T-helper 17 cell (primary cell): ENCODE data around the gene CMTM8. TPM values are rescaled to one million over a fixed set of nuclear protein-coding genes. Genes with fewer than 3 reads are reported as not detected.

Source experiments
- ATAC-seq: fragments of 150-1000 bp; cut with Tn5 transposase; 2 replicates; pipeline ENCODE4 v1.10.0; 2021; ENCODE audit warnings: mild to moderate bottlenecking, moderate library complexity
- DNase-seq, 3 donors: peaks; one replicate each; pipeline versions ENCODE4 v3.0.0 to v3.0.0-alpha.2; 2020 to 2021
- H3K9me3 ChIP-seq: one replicate; pipeline ENCODE4 v1.7.0; 2013; ENCODE audit warnings: low read length, mild to moderate bottlenecking; ENCODE audit not compliant: control insufficient read depth, poor library complexity, severe bottlenecking
- H3K27ac Mint-ChIP-seq: one replicate; pipeline ENCODE4 v1.8.0; 2022; ENCODE audit warnings: mild to moderate bottlenecking, moderate library complexity, mixed read lengths
- H3K27me3 Mint-ChIP-seq: one replicate; pipeline ENCODE4 v1.8.0; 2022; ENCODE audit warnings: mixed read lengths
- H3K36me3 Mint-ChIP-seq: one replicate; pipeline ENCODE4 v1.8.0; 2022; ENCODE audit warnings: low read depth, mixed read lengths
- H3K4me1 Mint-ChIP-seq: one replicate; pipeline ENCODE4 v1.8.0; 2022; ENCODE audit warnings: mild to moderate bottlenecking, mixed read lengths
- H3K4me3 Mint-ChIP-seq: one replicate; pipeline ENCODE4 v1.8.0; 2022; ENCODE audit warnings: mild to moderate bottlenecking, moderate library complexity, mixed read lengths
- total RNA-seq, 4 donors: library from RNA in 2 of 4; stranded (reverse) in 2 of 4; gene quantifications; one replicate each; pipeline ENCODE4 v1.2.3 and lab custom pipeline; 2022 to 2026

CMTM8 gene
- total RNA-seq, 2 donors from 2014 or later = 6.3 to 16.4 TPM

GRCh38 chr3:32262201-32262600 lies 23.7 kb downstream of the CMTM8 start:
- peaks cover 5% of the 10 kb centered on the region for H3K36me3 Mint-ChIP-seq
- no peaks in the 10 kb centered on the region for H3K9me3 ChIP-seq
- peaks cover 21% of the 10 kb centered on the region for H3K4me1 Mint-ChIP-seq
- no peak overlapping the region for H3K27ac Mint-ChIP-seq
- no peak for ATAC-seq
- H3K27me3 Mint-ChIP-seq = no peaks in the 10 kb centered on the region
- H3K4me3 Mint-ChIP-seq = no peak overlapping the region
- DNase-seq = no peak

- peaks cover 2% of the 10 kb centered on the region for H3K36me3 Mint-ChIP-seq
- no peak overlapping the region for H3K4me3 Mint-ChIP-seq
- H3K27me3 Mint-ChIP-seq = no peaks in the 10 kb centered on the region
- H3K27ac Mint-ChIP-seq = peak overlapping the region; percentile 14
- H3K9me3 ChIP-seq = no peaks in the 10 kb centered on the region
- no peak for ATAC-seq
- no peak for DNase-seq
- peaks cover 25% of the 10 kb centered on the region for H3K4me1 Mint-ChIP-seq
Measured at GRCh38 chr3:32274306-32274705, 35.8 kb downstream of the CMTM8 start.

DNA sequence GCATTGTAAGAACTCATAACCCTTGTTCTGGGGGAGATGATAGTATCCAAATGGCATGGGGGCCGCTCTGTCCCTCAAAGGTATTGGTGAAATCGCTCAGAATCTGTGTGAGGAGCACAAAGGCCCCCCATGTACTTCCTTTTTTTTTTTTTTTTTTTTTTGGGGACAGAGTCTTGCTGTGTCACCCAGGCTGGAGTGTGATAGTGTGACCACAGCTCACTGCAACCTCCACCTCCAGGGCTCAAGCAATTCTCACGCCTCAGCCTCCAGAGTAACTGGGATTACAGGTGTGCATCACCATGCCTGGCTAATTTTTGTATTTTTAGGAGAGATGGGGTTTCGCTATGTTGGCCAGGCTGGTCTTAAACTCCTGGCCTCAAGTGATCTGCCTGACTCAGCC lies 37.0 kb downstream of the CMTM8 start:
- Mint-ChIP-seq H3K36me3 (peaks cover 2% of the 10 kb centered on the region), H3K4me3 (no peak overlapping the region), H3K27me3 (no peaks in the 10 kb centered on the region), H3K4me1 (peaks cover 25% of the 10 kb centered on the region), H3K27ac (no peak overlapping the region)
- no peaks in the 10 kb centered on the region for H3K9me3 ChIP-seq
- DNase-seq = no peak
- no peak for ATAC-seq

DNA sequence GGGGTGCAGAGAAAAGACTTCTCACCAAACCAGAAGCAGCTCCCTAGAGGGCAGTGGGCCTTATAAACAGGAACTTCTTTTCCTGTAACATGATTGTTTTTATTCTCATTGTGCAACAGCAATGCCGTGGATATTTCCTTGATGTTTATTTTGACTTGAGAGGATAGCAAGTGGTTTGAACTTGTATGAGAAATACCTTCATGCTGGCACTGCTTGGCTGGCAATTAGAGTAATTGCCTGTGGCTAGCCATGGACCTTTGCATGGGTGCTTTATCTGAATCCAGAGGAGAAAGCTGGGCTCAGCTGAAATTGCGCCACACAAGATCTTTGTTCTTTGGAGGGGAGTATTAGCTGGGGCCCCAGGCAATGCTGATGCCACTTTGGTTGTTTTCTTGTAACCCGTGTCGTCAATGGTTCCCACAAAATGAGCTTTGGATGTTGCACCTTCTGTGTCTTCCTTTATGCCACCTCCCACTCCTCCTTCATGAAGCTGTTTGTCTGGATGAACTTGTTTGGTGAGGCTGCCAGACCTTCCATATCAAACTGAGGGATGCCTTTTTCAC lies 37.9 kb downstream of the CMTM8 start:
- ATAC-seq (no peak), DNase-seq (no peak)
- peaks cover 28% of the 10 kb centered on the region for H3K4me1 Mint-ChIP-seq
- peaks cover 2% of the 10 kb centered on the region for H3K36me3 Mint-ChIP-seq
- H3K4me3 Mint-ChIP-seq = no peak overlapping the region
- no peaks in the 10 kb centered on the region for H3K27me3 Mint-ChIP-seq
- no peak overlapping the region for H3K27ac Mint-ChIP-seq
- no peaks in the 10 kb centered on the region for H3K9me3 ChIP-seq

- Mint-ChIP-seq H3K4me1 (peaks cover 33% of the 10 kb centered on the region), H3K36me3 (peaks cover 2% of the 10 kb centered on the region), H3K4me3 (no peak overlapping the region), H3K27me3 (no peaks in the 10 kb centered on the region), H3K27ac (no peak overlapping the region)
- DNase-seq = no peak
- ATAC-seq = no peak
- no peaks in the 10 kb centered on the region for H3K9me3 ChIP-seq
Measured at GRCh38 chr3:32278714-32279113, 40.2 kb downstream of the CMTM8 start.

DNA sequence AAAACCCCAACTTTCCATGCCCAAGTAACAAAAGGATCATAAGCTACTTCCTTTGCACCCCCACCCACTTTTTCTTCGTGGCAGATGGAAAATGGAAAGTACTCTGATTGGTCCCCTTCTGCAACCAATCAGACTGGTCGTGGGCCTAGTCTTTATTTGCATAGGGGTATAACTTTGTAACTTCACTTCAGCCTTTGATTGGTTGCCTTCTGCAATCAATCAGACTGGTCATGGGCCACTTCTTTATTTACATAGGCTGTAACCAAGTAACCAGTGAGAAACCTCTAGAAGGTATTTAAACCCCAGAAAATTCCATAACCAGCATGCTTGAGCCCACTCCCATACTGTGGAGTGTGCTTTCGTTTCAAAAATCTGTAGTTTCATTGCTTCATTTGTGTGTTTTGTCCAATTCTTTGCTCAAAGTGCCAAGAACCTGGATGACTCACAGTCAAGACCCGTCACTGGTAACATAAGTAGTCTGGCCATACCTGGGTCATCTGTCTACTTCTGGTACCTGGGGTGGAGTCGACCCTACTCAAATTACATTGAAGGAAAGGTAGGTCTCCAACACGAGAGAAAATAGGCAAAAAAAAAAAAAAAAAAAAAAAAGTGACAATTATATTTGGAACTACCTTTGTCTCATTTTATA lies 41.9 kb downstream of the CMTM8 start:
- ATAC-seq (no peak), DNase-seq (no peak)
- Mint-ChIP-seq H3K4me3 (no peak overlapping the region), H3K27ac (peak overlapping the region; percentile 29), H3K36me3 (peaks cover 2% of the 10 kb centered on the region), H3K27me3 (no peaks in the 10 kb centered on the region), H3K4me1 (peaks cover 38% of the 10 kb centered on the region)
- H3K9me3 ChIP-seq = no peaks in the 10 kb centered on the region

- Mint-ChIP-seq H3K4me3 (no peak overlapping the region), H3K27me3 (no peaks in the 10 kb centered on the region), H3K36me3 (no peaks in the 10 kb centered on the region), H3K27ac (peak overlapping the region; percentile 86), H3K4me1 (peaks cover 43% of the 10 kb centered on the region)
- H3K9me3 ChIP-seq = no peaks in the 10 kb centered on the region
- ATAC-seq = no peak
- DNase-seq = no peak
Measured at GRCh38 chr3:32281570-32282106, 43.2 kb downstream of the CMTM8 start.

DNA sequence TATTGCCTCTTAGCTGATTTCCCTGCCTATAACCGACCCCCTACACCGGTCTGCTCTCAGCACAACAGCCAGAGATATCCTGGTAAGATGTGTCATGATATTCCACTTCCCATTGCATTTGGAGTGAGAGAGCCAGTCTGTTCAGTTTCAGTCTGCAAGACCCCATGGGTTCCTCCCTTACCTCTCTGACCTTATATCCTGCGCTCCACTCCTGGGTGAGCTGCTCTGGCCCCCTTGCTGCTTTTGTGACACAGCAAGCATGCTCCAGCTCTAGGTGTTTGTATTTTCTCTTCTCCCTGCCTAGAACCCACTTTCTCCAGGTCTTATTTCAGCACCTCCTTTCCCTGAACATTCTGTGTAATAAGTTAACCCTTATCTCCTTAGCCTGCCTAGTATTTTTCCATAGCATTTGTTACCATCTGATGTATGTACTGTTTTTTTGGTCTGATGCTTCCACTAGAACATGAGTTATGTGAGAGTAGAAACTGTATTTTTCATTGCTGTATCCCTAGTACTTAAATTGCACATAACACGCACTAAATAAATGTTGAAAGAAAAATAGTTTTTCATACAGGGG lies 44.2 kb downstream of the CMTM8 start:
- H3K9me3 ChIP-seq = no peaks in the 10 kb centered on the region
- DNase-seq (no peak), ATAC-seq (no peak)
- Mint-ChIP-seq H3K36me3 (no peaks in the 10 kb centered on the region), H3K4me1 (peaks cover 40% of the 10 kb centered on the region), H3K27ac (peak overlapping the region; percentile 86), H3K4me3 (no peak overlapping the region), H3K27me3 (no peaks in the 10 kb centered on the region)

DNA sequence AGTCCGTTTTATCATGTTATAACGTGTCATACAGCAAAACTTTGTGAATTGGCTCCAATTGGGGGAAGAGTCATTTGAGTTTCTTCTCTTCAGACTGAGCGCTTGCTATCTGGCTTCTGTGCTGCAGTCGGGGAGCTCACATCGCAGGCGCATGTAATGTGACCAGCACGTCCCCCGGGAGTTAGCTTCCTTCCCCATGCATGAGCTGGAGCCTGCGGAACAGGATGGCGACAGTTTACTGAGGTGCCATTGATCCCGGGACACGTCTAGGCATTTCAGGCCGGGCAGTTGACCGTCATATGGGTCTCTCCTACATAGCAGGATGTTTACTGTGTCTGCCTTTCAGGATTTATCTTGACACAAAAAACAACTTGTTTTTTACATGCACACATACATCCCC lies 44.8 kb downstream of the CMTM8 start:
- Mint-ChIP-seq H3K27me3 (no peaks in the 10 kb centered on the region), H3K27ac (peak overlapping the region; percentile 86), H3K4me3 (no peak overlapping the region), H3K4me1 (peaks cover 37% of the 10 kb centered on the region), H3K36me3 (no peaks in the 10 kb centered on the region)
- ATAC-seq (no peak), DNase-seq (no peak)
- no peaks in the 10 kb centered on the region for H3K9me3 ChIP-seq

GRCh38 chr3:32284443-32285212 lies 46.1 kb downstream of the CMTM8 start:
- Mint-ChIP-seq H3K4me1 (peaks cover 44% of the 10 kb centered on the region), H3K36me3 (no peaks in the 10 kb centered on the region), H3K27me3 (no peaks in the 10 kb centered on the region), H3K4me3 (peak overlapping the region; percentile 47), H3K27ac (peak overlapping the region; percentile 90)
- ATAC-seq (no peak), DNase-seq (no peak)
- H3K9me3 ChIP-seq = no peaks in the 10 kb centered on the region

DNA sequence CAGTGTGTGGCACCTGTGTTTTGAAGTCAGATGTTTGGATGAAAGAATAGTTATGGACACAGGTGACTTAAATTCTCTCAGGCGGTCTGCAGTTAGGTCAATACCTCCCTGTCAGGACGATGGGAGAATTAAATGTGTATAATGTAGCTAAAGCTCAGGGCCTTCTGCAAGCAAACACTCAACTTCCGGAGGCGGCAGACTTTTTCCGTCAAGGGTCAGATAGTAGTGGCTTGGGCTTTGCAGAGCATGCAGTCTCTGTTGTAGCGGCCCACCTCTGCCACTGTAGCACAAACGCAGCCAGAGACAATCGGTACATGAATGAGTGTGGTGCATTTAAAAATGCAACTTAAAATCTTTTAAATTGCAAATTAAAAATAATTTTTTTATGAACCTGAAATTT lies 47.4 kb downstream of the CMTM8 start:
- Mint-ChIP-seq H3K4me1 (peaks cover 44% of the 10 kb centered on the region), H3K36me3 (no peaks in the 10 kb centered on the region), H3K27ac (peak overlapping the region; percentile 90), H3K4me3 (peak overlapping the region; percentile 47), H3K27me3 (no peaks in the 10 kb centered on the region)
- DNase-seq (no peak), ATAC-seq (peak; percentile 12)
- H3K9me3 ChIP-seq = no peaks in the 10 kb centered on the region

DNA sequence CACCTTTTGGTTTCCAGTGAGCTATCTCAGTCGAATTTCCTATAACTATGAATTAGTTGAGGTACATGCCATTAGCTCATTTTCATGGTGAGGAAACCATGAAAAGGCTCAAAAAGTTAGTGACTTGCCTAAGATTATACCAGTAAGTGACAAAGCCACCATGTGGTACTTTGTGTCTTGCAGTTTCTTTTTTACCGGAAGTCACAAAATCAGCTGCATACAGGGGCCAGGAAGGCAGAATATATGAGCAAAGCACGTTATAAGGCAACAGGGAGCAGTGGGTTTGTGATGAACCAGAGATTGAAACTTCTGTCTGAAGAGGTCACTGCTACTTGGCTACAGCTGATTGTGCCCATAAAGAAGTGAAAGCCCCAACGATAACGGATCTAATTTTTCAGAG lies 50.3 kb downstream of the CMTM8 start:
- no peak for DNase-seq

GRCh38 chr3:32290619-32291018 lies 52.1 kb downstream of the CMTM8 start:
- no peaks in the 10 kb centered on the region for H3K27me3 Mint-ChIP-seq

More for the DNA sequence above, 50.3 kb downstream of the CMTM8 start:
- Mint-ChIP-seq H3K4me3 (peak overlapping the region; percentile 78), H3K36me3 (no peaks in the 10 kb centered on the region), H3K27me3 (no peaks in the 10 kb centered on the region), H3K4me1 (peaks cover 33% of the 10 kb centered on the region), H3K27ac (peak overlapping the region; percentile 95)
- peak; percentile 69 for ATAC-seq
- no peaks in the 10 kb centered on the region for H3K9me3 ChIP-seq

More at GRCh38 chr3:32290619-32291018, 52.1 kb downstream of the CMTM8 start:
- peaks cover 31% of the 10 kb centered on the region for H3K4me1 Mint-ChIP-seq
- no peak overlapping the region for H3K27ac Mint-ChIP-seq
- no peaks in the 10 kb centered on the region for H3K36me3 Mint-ChIP-seq
- no peak overlapping the region for H3K4me3 Mint-ChIP-seq
- ATAC-seq (no peak), DNase-seq (no peak)
- no peaks in the 10 kb centered on the region for H3K9me3 ChIP-seq
